H1 (cell line): ENCODE data around the gene MYL9. TPM values are rescaled to one million over a fixed set of nuclear protein-coding genes. Genes with fewer than 3 reads are reported as not detected.

ENCODE experiments used
- CTCF ChIA-PET: fragments of 300-600 bp; sonication (Branson Sonifier 250); formaldehyde crosslinking; loops from one replicate; lab custom pipeline; 2021; ENCODE audit not compliant: partially characterized antibody; lab: Charles Lee
- POLR2A ChIA-PET: fragments of 300-600 bp; sonication (Branson Sonifier 250); formaldehyde crosslinking; loops from one replicate; lab custom pipeline; 2021; ENCODE audit warnings: inconsistent platforms; ENCODE audit not compliant: partially characterized antibody; lab: Charles Lee
- DNase-seq, 2 experiments: peaks; one replicate each; pipeline versions ENCODE4 v3.0.0 to v3.0.0-alpha.2; 2010 to 2022; ENCODE audit warnings: low spot score in 2 of 2, low read depth in 1 of 2, mixed read lengths in 1 of 2
- FAIRE-seq: peaks from 2 replicates; lab custom pipeline; 2011; peaks lifted over from hg19 to GRCh38; lab: Jason Lieb, UNC
- H2AFZ ChIP-seq: 2 replicates; pipeline ENCODE4 v1.8.1; 2012; ENCODE audit warnings: low read length, inconsistent platforms
- H2AK5ac ChIP-seq: 2 replicates; pipeline ENCODE4 v1.6.1; 2013; ENCODE audit warnings: low read depth, low read length
- H2BK120ac ChIP-seq: replicated peaks from 2 replicates; pipeline ENCODE3; 2013; ENCODE audit warnings: low read depth, low read length, inconsistent platforms
- H2BK12ac ChIP-seq: 2 replicates; pipeline ENCODE4 v1.6.1; 2013; ENCODE audit warnings: low read depth, low read length
- H2BK15ac ChIP-seq: 2 replicates; pipeline ENCODE4 v1.6.1; 2013; ENCODE audit warnings: low read length
- H2BK20ac ChIP-seq: 2 replicates; pipeline ENCODE4 v1.6.1; 2013; ENCODE audit warnings: low read length
- H2BK5ac ChIP-seq: 2 replicates; pipeline ENCODE4 v1.6.1; 2013; ENCODE audit warnings: low read depth, low read length
- H3K14ac ChIP-seq: 2 replicates; pipeline ENCODE4 v1.6.1; 2013; ENCODE audit warnings: inconsistent platforms; ENCODE audit not compliant: insufficient read length
- H3K18ac ChIP-seq: 2 replicates; pipeline ENCODE4 v1.6.1; 2013; ENCODE audit warnings: low read length; ENCODE audit errors: extremely low read depth
- H3K23ac ChIP-seq: 2 replicates; pipeline ENCODE4 v1.6.1; 2013; ENCODE audit warnings: inconsistent platforms; ENCODE audit not compliant: insufficient read length
- H3K23me2 ChIP-seq: 2 replicates; pipeline ENCODE4 v1.6.1; 2013; ENCODE audit warnings: low read depth, low read length
- H3K27ac ChIP-seq: 2 replicates; pipeline ENCODE4 v1.6.1; 2011; ENCODE audit warnings: low read depth, low read length, inconsistent platforms
- H3K27me3 ChIP-seq, 4 experiments: replicated peaks in 1 of 4; 1 replicate in 1 of 4; 2 replicates in 3 of 4; pipeline versions ENCODE4 v1.6.1 to v1.8.1; 2011 to 2013; ENCODE audit warnings: low read length in 3 of 4, mild to moderate bottlenecking in 3 of 4, inconsistent platforms in 2 of 4, mixed read lengths in 2 of 4, moderate library complexity in 1 of 4; ENCODE audit not compliant: control insufficient read depth in 3 of 4, insufficient read depth in 3 of 4; ENCODE audit errors: extremely low read depth in 1 of 4
- H3K36me3 ChIP-seq, 4 experiments: 2 replicates each; pipeline versions ENCODE4 v1.6.1 to v1.8.1; 2011 to 2013; ENCODE audit warnings: mild to moderate bottlenecking in 4 of 4, low read length in 3 of 4, moderate library complexity in 2 of 4, control low read depth in 1 of 4, inconsistent platforms in 1 of 4; ENCODE audit not compliant: insufficient read depth in 4 of 4, control insufficient read depth in 2 of 4
- H3K4ac ChIP-seq: replicated peaks from 2 replicates; pipeline ENCODE3; 2013; ENCODE audit warnings: low read length, low read depth, mixed read lengths, inconsistent platforms; ENCODE audit not compliant: insufficient read length
- H3K4me1 ChIP-seq, 4 experiments: replicated peaks in 1 of 4; 1 replicate in 1 of 4; 2 replicates in 3 of 4; pipeline versions ENCODE4 v1.6.1 to v1.8.1; 2011 to 2013; ENCODE audit warnings: low read length in 3 of 4, inconsistent platforms in 2 of 4, mixed read lengths in 1 of 4; ENCODE audit not compliant: insufficient read depth in 4 of 4, control insufficient read depth in 3 of 4
- H3K4me2 ChIP-seq, 2 experiments: 2 replicates each; pipeline versions ENCODE4 v1.6.1 to v1.8.1; 2011 to 2013; ENCODE audit warnings: low read depth in 2 of 2, low read length in 2 of 2, control low read depth in 1 of 2, inconsistent platforms in 1 of 2, mild to moderate bottlenecking in 1 of 2; ENCODE audit not compliant: insufficient read depth in 1 of 2
- H3K4me3 ChIP-seq, 4 experiments: fragments of 200-600, 300-600 bp in 1 of 4; sonication (generic), shearing (Covaris generic), sonication (Bioruptor Twin) in 1 of 4; 2 replicates each; pipeline versions ENCODE4 v1.5.1 to v1.8.1; 2011 to 2016; ENCODE audit warnings: low read length in 4 of 4, low read depth in 3 of 4, control low read depth in 2 of 4, inconsistent platforms in 2 of 4, mild to moderate bottlenecking in 2 of 4, mixed read lengths in 1 of 4, moderate library complexity in 1 of 4; ENCODE audit not compliant: insufficient read depth in 2 of 4; ENCODE audit errors: extremely low read depth in 1 of 4
- H3K56ac ChIP-seq: replicated peaks from 2 replicates; pipeline ENCODE3; 2013; ENCODE audit warnings: low read depth, mild to moderate bottlenecking, mixed read lengths, low read length, inconsistent platforms; ENCODE audit not compliant: insufficient read length
- H3K79me1 ChIP-seq: 2 replicates; pipeline ENCODE4 v1.6.1; 2013; ENCODE audit warnings: low read depth, low read length, control low read depth
- H3K79me2 ChIP-seq, 2 experiments: 2 replicates each; pipeline versions ENCODE4 v1.6.1 to v1.8.1; 2012 to 2013; ENCODE audit warnings: low read length in 2 of 2, mild to moderate bottlenecking in 2 of 2, inconsistent platforms in 1 of 2; ENCODE audit not compliant: insufficient read depth in 2 of 2, control insufficient read depth in 1 of 2
- H3K9ac ChIP-seq, 4 experiments: replicated peaks in 1 of 4; 1 replicate in 1 of 4; 2 replicates in 3 of 4; pipeline versions ENCODE4 v1.6.1 to v1.8.1; 2011 to 2013; ENCODE audit warnings: low read depth in 3 of 4, low read length in 3 of 4, control low read depth in 2 of 4, mild to moderate bottlenecking in 2 of 4, moderate library complexity in 2 of 4, inconsistent platforms in 1 of 4; ENCODE audit errors: extremely low read depth in 1 of 4
- H3K9me3 ChIP-seq, 2 experiments: 2 replicates each; pipeline versions ENCODE4 v1.6.1 to v1.8.1; 2012 to 2013; ENCODE audit warnings: mild to moderate bottlenecking in 2 of 2, moderate library complexity in 2 of 2, control low read depth in 1 of 2, inconsistent platforms in 1 of 2, low read depth in 1 of 2, low read length in 1 of 2, mixed read lengths in 1 of 2; ENCODE audit not compliant: insufficient read depth in 2 of 2
- H4K20me1 ChIP-seq, 2 experiments: replicated peaks in 1 of 2; 2 replicates each; pipeline versions ENCODE3 to v1.8.1; 2011 to 2013; ENCODE audit warnings: inconsistent platforms in 2 of 2, low read length in 2 of 2, mild to moderate bottlenecking in 1 of 2; ENCODE audit not compliant: insufficient read depth in 2 of 2, control insufficient read depth in 1 of 2
- H4K5ac ChIP-seq: 2 replicates; pipeline ENCODE4 v1.6.1; 2013; ENCODE audit warnings: low read length, low read depth, mixed read lengths, inconsistent platforms; ENCODE audit not compliant: insufficient read length
- H4K8ac ChIP-seq: 2 replicates; pipeline ENCODE4 v1.8.0; 2013; ENCODE audit warnings: mild to moderate bottlenecking, moderate library complexity, low read length, inconsistent platforms; ENCODE audit not compliant: insufficient read depth; ENCODE audit errors: extremely low read depth
- H4K91ac ChIP-seq: replicated peaks from 2 replicates; pipeline ENCODE3; 2013; ENCODE audit warnings: low read length, mixed read lengths, inconsistent platforms; ENCODE audit not compliant: insufficient read length
- ASH2L ChIP-seq: fragments of 200-600, 300-600 bp; sonication (generic); IDR thresholded peaks from one replicate; pipeline ENCODE4 v1.7.1; 2017; ENCODE audit warnings: low read length
- RNF2 ChIP-seq: fragments of 200-900, 300-1000 bp; sonication (generic); IDR thresholded peaks from 2 replicates; pipeline ENCODE4 v1.7.1; 2016; ENCODE audit warnings: borderline replicate concordance, low read depth, mild to moderate bottlenecking, antibody characterized with exemption, low read length; ENCODE audit not compliant: poor library complexity, severe bottlenecking; ENCODE audit errors: missing control alignments
- SP2 ChIP-seq: IDR thresholded peaks from 2 replicates; pipeline ENCODE4 v1.6.1; 2012; ENCODE audit warnings: mild to moderate bottlenecking, low read length, inconsistent platforms
- TAF1 ChIP-seq: IDR thresholded peaks from 2 replicates; pipeline ENCODE4 v1.6.1; 2011; ENCODE audit warnings: mild to moderate bottlenecking, low read depth, low read length
- TCF12 ChIP-seq: IDR thresholded peaks from 2 replicates; pipeline ENCODE4 v1.6.1; 2011; ENCODE audit warnings: low read depth, mild to moderate bottlenecking, low read length
- WGBS, 2 experiments: shearing (Covaris generic) in 1 of 2; methylation state at CpG; one replicate each; pipeline versions ENCODE4 v1.1.6 to v1.1.7; 2013 to 2015; ENCODE audit warnings: low lambda C conversion rate in 2 of 2, mixed read lengths in 2 of 2, inconsistent platforms in 1 of 2, low coverage in 1 of 2, missing lambda C conversion rate in 1 of 2; ENCODE audit not compliant: insufficient replicate concordance in 2 of 2, insufficient coverage in 1 of 2, insufficient read length in 1 of 2; ENCODE audit errors: extremely low coverage in 1 of 2, missing lambda C conversion rate in 1 of 2; 5-methylcytosine and 5-hydroxymethylcytosine counted together
- polyA plus RNA-seq, 7 experiments: library from polyadenylated mRNA; depleted of rRNA in 3 of 7; stranded (reverse) in 5 of 7; unstranded in 2 of 7; fragments of >200 nt in 5 of 7; fragments of 200-250 nt in 2 of 7; gene quantifications; 1 replicate in 5 of 7; 2 replicates in 1 of 7; 4 replicates in 1 of 7; pipeline versions ENCODE4 v1.2.1 to v1.2.3, GENCODE V29; 2011 to 2013; ENCODE audit warnings: missing spikeins in 2 of 7, mixed read lengths in 2 of 7
- total RNA-seq: library from RNA; stranded (reverse); fragmentation: NEBNext Ultra II Directional; extraction: Animal tissue kit (Norgen Biotek cat#: 25700); gene quantifications from 2 replicates; pipeline ENCODE4 v1.2.1, GENCODE V29; 2021

The MYL9 gene
- total and polyA plus RNA-seq, 2 of the 8 experiments (the other 6 are each of a cell fraction or from before 2014, with no cell fraction given): 26.8 to 193 TPM

DNA sequence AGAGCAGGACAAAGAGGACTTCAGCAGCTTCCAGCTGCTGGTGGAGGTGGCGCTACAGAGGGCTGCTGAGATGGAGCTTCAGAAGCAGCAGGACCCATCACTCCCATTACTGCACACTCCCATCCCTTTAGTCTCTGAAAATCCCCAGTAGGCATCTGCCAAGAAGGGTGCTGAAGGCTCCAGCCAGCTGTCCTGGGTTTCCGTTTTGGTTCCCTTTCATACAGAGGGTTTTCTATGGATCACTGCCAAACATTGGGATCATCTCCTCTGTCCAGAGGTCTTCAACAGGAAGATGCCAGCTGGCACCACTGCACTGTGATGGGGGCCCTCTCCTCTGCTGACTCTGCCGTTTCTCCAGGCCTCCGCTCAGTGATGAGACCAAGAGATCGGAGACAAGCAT is 50.0 kb downstream of the MYL9 start:
- Histone ChIP-seq H2BK5ac (no peak overlapping the region), H3K9ac (no peak overlapping the region), H3K79me2 (peaks cover 0 to 7% of the 10 kb centered on the region in 2 experiments; a peak in 1 of 4 replicates), H3K18ac (no peak overlapping the region), H3K23ac (no peak overlapping the region), H2BK12ac (no peak overlapping the region), H3K4ac (no peak overlapping the region), H3K27me3 (no peaks in the 10 kb centered on the region), H3K4me1 (peaks cover 0 to 9% (median 5%) of the 10 kb centered on the region in 4 experiments; a peak in 5 of 7 replicates), H4K20me1 (no peaks in the 10 kb centered on the region), H3K56ac (no peak overlapping the region), H2BK20ac (no peak overlapping the region), H4K91ac (no peak overlapping the region), H3K79me1 (peaks cover 8% of the 10 kb centered on the region), H2AFZ (no peak overlapping the region), H2AK5ac (no peak overlapping the region), H3K27ac (no peak overlapping the region), H3K14ac (no peak overlapping the region), H4K5ac (no peak overlapping the region), H4K8ac (no peak overlapping the region; the same call in 1 of the 2 replicates), H3K4me3 (no peak overlapping the region), H3K9me3 (peaks cover 6 to 7% of the 10 kb centered on the region in 2 experiments; a peak in 2 of 4 replicates), H2BK15ac (no peak overlapping the region), H3K36me3 (peaks cover 9 to 36% (median 25%) of the 10 kb centered on the region in 4 experiments; a peak in 6 of 8 replicates), H2BK120ac (no peak overlapping the region), H3K4me2 (no peak overlapping the region), H3K23me2 (no peaks in the 10 kb centered on the region)
- DNase-seq (no peak), FAIRE-seq (no peak)
- ChIA-PET POLR2A (interaction anchor here (1.2 to 26.6 kb wide), 5 partner anchors 6 to 34 kb away, joined by 3 to 388 read pairs (median 60); partner anchors contain the start of genes RAB5IF and TGIF2), CTCF (interaction anchor here (0.7 to 14.2 kb wide), 8 partner anchors 14 to 48 kb away, joined by 4 to 202 read pairs (median 11); partner anchors contain the start of genes RAB5IF and TGIF2)
- WGBS, 2 experiments: 85% methylated on average over 5 of the region's 5 CpGs; no CpG with 5 or more reads in 1 of the 2 experiments
- TF ChIP-seq RNF2 (no peak), ASH2L (no peak), TAF1 (no peak), SP2 (no peak), TCF12 (no peak)
